COLO829 (cell line): ENCODE data around the gene SLC35A3.
"Not testable (repeated sequence)": the region's sequence is repeated elsewhere in the genome, so short reads cannot be mapped to it uniquely, and the experiment has no call there.

Source experiments
- DNase-seq: peaks from one replicate; pipeline ENCODE4 v3.0.0; 2012; ENCODE audit warnings: low spot score

The SLC35A3 gene

DNA sequence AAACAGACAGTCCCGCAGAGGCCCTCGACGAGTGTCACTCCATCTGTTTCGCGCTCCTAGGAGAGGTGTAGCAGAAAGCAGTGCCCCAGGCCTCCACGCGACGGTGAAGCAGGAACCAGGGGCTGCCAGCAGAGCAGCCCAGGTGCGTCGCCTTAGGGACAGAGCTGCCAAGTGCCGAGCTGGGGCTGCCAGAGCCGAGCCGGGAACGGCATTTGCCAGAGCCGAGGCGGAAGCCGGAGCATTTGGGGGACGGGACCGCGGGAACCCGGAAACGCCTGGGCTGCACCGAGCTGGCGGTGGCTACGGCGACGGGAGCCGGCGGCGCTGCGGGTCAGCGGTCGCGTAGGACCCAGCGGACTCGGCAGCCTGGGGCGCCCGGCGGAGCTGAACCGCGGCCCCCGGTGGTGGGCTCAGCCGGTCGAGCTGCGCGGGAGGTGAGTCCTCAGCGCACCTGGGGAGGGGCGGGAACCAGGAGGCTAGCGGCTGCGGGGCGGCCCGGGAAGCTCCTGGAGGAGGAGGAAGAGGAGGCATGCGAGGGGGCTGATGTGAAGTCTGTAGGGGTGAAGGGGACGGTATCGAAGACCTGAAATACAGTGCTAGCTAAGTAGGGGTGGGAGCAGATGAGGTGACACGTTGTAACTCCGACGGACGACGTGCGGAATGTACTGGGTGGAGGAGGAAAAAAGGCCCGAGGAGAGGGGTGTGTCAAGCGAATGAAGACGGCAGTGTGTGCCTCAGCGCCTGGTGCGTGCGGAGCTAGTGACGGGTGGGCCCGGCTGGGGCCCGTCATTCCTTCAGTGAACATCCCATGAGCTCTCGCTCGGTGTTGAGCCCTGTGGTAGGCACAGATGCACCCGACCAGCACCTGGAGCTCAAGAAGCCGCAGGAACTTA, at the start of gene SLC35A3:
TSS of gene SLC35A3 (plus strand) at position 268 of the 893 bp plus-strand sequence. CDS start 23,559 bp downstream, outside the sequence.
- DNase-seq: peak; percentile 45

DNA sequence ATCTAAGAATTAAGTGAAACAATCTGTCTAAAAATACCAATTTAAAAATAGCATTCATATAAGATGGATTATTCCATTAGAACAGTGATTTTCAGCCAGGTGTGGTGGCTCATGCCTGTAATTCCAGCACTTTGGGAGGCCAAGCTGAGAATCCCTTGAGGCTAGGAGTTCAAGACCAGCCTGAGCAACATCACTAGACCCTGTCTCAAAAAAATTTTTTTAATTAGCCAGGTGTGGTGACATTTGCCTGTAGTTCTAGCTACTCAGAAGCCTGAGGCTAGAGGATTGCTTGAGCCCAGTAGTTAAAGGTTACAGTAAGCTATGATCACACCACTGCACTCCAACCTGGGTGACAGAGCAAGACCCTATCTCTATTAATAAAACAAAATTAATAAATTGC, 35.0 kb upstream of the SLC35A3 start:
- no peak for DNase-seq

DNA sequence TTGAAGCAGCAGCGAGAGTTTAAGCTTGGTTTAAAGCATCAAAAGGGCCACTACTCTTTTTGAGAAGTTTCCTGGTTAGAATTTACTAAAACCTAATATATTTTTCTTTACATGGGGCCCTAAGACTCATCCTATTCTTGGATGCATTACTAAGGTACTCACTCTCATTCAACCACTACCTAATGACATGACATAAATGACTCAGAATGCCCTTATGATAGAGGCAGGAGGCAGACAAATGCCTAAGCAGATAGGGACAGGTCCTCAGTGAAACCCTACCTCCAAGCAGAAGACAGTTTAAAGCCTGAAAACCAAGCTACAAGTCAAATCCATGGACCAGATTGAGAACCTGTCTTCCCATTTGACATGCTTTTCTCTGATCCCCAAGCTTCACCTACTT, 34.3 kb upstream of the SLC35A3 start:
- no peak for DNase-seq

DNA sequence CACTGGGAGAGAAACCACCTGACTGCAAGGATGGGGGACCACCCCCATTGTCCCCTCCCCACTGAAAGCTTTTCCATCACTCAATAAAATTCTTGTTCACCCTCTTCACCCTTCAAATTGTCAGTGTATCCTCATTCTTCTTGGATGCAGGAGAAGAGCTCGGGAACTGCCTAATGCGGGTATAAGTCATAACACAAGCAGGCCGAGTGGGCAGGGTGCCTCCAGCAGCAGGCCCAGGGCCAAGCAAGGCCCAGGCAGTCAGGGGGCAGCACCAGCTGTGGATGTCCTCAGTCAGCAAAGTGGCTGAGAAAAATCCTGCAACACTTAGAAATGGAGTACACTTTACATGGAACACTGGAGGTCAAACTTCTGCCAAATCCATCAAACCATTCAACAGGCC, 33.7 kb upstream of the SLC35A3 start:
- no peak for DNase-seq

DNA sequence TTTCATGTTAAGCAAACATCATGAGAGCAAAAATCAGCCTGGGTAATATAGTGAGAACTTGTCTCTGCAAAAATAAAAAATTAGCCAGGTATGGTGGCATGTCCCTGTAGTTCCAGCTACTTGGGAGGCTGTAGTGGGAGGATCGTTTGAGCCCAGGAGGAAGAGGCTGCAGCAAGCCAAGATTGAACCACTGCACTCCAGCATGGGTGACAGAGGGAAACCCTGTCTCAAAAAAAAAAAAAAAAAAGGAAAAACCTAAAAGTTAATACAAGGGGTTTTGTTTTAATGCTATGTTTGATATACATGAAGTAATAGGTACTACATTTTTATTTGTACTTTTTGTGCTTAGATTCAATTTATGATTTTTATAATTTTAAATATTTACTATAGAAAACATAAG, 27.1 kb upstream of the SLC35A3 start:
- no peak for DNase-seq

DNA sequence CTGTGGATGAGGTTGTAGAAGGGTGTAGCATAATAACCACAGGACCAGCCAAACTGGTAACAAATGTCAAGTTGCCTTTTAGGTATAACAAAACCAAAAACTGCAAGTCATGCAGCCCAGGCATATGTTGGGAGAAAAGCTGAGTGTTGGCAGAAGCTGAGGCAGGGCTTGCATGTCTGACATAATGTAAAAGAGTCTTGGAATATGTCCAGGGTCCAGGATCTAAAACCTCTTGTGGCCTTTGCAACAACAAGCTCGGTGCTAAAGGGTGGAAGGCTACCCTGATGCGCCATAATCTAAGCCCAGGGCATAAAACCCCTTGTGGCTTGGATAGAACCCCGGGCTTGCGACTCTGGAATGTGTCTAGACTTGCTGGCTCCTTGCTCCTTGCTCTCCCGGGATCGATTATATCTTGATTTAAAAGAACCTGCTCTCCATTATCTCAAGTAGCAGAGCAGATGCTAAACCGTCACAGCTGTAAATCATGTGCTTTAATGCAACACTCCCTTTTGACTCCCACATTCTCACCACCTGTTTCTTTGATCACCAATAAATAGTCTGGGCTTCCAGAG, 26.5 kb upstream of the SLC35A3 start:
- no peak for DNase-seq

DNA sequence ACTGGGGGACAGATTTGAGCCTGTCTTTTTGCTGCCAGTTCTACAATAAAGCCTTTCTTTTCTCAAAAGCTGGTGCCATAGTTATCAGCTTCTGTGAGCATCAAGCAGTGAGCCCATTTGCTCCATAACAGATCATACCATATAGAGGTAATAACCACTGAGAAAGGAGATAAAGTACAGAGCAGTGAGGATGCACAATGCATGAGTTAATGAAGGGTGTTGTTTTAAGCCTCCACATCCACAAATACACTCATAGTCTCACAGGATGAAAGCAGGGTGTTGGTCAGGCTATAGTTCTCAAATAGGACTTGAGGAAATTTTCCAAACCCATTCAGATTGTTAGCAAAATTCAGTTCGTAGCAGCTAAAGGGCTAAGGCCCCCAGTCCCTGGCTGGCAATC, 25.6 kb upstream of the SLC35A3 start:
- DNase-seq: no peak

DNA sequence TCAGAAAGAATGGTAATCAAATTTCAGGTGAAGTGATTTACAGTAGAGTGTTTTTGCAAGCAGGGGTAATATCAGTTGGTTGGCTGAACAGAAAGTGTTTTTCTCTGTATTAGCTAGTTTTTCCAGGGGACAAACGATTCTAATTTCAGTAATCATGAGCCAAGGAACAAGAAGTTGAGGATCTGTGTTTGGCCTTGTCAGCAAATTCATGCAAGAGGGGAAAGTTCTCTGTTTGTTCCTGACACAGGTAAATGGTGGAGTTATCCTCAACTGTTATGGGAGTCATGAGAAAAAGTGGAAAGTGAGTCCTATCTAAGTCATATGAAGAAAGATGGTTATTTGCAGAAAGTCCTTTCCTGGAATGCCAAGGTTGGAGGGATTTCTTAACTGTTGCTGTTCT, 24.6 kb upstream of the SLC35A3 start:
- no peak for DNase-seq

DNA sequence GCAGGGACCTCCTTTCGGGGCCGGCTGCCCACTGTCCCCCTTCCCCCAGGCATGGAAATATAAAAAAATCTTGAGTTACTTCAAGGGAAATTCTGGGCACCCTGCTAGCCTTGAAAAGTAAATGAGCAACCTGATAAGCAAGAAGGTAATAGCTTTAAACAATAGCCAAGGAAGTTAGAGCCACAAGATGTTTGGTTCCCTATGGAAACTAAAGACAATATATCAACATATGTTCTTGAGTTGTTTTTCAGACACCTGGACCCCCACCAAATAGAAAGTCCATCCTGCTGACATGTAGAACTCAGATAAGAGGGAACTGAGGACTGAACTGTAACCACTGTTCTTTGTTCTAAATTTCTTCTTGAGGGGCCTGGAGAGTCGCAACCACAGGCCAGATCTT, 19.3 kb upstream of the SLC35A3 start:
- DNase-seq: no peak

DNA sequence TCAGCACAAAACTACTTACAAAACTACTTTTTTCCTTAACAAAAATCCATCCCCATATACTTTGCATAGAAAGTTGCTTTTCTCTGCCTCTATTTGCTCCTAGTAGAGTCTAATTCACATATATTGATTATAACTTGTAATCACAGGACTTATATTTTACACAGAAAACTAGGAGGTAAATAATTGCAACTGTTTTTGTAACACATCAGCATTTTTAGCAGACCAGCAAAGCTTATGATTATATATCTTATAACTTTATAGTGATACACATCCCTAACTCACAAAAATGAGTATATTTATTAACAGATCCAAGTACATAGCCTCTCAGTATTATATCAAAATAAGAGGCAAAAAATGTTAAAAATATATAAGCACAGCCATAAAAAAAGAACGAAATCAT, 17.3 kb upstream of the SLC35A3 start:
- no peak for DNase-seq

DNA sequence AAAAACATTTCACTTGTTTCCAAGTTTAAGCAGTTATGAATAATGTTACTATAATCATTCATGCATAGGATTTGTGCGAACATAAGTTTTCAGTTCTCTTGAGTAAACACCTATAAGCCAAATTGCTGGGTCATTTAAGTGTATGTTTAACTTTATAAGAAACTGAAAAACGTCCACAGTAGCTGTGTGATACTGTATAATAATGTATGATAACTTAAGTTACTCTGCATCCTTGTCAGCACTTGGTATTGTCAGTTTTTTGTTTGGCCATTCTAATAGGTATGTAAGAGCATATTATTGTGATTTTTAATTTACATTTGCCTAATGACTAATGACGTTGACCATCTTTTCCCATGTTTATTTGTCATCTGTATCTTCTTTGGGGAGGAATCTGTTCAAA, 14.4 kb upstream of the SLC35A3 start:
- no peak for DNase-seq

DNA sequence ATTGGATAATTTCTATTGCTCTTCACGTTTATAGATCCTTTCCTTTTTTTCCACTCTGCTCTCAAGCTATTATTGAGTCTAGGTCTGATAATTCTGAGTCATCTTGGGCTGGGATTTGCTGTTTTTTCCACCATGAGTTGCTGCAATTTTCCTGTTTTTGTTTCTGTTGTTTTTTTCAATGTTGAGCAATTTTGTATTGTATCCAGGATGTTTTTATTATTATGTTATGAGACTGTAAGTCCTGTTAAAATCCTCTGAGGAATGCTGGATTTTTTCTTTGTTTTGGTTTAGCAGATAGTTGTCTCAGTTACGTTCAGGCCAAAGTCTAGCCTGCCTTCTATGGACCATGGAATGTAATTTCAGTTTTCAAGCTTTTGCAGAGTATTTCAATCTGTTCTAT, 13.0 kb upstream of the SLC35A3 start:
- DNase-seq: no peak

DNA sequence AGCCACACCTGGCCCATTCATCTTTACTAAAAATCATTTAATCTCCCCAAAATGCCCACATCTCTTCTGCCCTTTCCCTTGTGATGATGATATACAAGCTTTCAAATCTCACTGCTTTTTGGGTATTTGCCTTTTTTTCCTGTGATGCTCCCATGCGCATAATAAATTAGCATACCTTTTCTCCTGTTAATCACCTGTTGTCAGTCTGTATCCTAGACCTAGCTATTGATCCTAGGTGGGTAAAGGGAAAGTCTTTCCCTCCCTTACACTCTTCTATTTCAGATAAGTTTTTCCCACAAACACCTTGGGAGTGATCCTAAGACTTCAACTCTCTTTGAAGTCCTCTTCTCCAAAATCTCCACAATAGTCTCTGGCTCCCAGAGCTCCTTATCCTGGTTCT, 12.0 kb upstream of the SLC35A3 start:
- no peak for DNase-seq

DNA sequence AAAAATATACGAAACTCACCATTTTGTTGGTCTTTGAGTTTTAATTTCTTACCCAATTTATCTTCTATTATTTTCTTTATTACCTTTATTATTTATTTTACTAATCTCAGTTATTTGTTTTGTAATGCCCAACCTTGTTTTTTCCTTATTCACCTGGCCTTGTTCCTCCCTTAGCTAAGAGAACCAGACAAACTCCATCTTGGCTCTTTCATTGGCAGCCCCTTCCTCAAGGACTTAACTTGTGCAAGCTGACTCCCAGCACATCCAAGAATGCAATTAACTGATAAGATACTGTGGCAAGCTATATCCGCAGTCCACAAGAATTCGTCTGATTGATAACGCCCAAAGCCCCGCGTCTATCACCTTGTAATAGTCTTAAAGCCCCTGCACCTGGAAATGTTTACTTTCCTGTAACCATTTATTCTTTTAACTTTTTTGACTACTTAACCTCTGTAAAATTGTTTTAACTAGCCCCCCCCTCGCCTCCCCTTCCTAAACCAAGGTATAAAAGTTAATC, 10.5 kb upstream of the SLC35A3 start:
- not testable (repeated sequence) for DNase-seq

DNA sequence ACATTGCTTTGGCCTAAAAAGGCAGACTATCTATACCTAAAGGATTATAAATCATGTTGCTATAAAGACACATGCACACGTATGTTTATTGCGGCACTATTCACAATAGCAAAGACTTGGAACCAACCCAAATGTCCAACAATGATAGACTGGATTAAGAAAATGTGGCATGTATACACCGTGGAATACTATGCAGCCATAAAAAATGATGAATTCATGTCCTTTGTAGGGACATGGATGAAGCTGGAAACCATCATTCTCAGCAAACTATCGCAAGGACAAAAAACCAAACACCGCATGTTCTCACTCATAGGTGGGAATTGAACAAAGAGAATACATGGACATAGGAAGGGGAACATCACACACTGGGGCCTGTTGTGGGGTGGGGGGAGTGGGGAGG, 9.5 kb upstream of the SLC35A3 start:
- not testable (repeated sequence) for DNase-seq

DNA sequence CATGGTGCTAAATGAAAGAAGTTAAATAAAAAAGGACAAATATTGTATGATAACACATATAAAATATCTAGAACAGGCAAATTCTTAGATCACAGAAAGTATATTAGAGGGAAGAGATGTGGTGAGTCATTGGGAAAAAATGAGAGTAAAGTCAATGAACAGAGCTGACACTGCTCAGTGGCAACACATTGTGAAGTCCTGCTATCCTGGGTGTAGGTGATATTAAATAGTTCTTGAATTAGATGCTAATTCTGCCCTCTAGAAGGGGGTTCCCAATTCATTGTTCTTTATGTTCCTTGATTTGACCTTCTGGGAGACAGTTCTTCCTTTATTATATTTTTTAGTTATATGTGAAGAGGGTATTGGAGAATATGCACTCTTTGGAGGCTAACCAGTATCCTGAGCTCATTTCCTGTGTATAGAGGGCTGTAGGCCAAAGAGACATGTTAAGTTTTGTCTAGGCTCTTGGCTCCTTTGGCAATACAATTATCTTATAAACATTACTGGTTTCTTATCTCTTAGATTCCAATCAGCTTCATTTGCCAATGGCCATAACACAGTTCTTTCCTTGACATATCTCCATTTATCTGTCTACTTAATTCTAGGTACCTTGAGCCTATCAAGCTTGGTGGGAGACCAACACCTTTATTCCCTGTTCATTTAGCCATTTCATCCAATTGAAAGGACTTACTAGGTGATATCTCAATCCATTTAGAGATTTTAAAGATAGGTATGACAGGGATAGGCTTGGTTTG, 6.6 kb upstream of the SLC35A3 start:
- no peak for DNase-seq

DNA sequence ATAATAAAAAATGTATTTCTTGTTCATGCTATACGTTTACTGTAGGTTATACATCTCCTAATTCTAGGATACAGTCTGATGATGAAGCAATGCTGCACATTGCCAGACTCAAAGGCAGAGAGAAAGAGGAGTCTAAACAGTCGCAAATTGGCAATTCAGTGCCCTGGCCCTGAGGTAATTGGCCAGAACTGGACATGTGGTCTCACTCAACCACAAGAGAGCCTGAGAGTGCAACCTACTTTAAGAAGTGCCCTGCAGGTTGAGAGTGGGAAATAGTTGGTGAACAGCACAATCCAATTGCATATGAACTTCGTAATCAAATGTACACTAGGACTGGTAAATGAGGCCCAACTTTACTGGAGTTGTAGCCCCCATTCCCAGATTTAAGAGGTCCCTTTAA, 5.0 kb upstream of the SLC35A3 start:
- DNase-seq: no peak

DNA sequence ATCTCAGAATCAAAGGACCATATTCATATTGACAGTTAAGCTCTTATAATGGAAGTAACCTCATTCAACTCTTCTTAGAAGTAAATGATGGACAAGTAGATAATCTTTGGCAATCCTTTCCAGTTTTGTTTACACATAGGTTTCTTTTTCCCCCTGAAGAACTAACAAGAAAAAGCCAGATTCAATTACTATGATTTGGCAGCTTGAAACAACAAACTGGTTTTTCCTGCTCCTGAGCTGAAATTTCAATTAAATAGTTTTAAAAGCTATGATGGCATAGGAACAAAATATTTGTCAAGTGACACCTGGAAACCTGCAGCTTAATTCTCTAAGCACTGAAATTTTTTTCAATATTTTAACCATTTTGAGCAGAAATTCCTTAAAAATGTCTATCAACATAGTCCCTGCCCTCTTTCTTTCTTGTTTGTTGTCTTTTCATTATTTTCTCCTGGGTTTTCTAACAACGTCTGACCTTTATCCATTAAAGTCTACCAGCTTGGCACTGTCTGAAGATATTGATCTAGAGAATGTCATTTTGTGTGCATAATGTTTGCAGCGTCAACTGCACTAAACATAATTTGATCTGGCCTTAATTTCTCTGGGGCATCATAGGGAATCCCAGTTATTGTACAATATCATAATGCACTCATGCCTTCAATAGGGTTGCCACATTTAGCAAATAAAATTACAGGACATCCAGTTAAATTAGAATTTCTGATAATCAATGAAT, 4.0 kb upstream of the SLC35A3 start:
- no peak for DNase-seq

DNA sequence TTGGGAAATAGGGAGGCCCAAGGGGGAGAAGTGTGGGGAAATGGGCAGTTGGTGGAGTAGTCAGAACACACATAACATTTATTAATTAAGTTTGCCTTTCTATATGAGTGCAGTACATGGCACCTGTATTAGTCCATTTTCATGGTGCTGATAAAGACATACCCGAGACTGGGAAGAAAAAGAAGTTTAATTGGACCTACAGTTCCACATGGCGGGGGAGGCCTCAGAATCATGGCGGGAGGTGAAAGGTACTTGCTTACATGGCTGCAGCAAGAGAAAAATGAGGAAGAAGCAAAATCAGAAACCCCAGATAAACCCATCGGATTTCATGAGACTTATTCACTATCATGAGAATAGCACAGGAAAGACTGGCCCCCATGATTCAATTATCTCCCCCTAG, 1.6 kb upstream of the SLC35A3 start:
- no peak for DNase-seq

DNA sequence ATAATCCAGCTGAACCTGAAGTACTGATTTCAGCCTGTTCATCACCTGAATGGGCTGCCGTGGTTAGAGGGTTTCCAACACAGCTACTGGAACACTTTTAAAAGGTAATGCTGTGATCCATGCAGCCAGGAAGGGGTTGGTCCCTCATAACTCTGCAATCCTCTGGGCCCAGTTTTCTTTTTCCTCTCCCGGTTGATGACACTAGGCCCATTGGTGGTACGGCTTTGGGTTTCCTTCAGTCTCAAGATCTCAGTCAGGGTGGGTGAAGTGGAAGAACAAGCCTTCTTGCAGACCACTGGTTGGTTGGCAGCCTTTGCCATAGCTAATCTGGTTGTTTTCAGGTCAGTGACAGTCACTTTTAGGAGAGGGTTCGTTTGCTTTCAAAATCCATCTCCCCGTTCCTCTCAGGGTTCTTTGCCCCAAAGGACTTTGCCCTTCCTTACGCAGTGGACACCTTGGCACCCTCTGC, 502 bp upstream of the SLC35A3 start:
- DNase-seq: no peak

DNA sequence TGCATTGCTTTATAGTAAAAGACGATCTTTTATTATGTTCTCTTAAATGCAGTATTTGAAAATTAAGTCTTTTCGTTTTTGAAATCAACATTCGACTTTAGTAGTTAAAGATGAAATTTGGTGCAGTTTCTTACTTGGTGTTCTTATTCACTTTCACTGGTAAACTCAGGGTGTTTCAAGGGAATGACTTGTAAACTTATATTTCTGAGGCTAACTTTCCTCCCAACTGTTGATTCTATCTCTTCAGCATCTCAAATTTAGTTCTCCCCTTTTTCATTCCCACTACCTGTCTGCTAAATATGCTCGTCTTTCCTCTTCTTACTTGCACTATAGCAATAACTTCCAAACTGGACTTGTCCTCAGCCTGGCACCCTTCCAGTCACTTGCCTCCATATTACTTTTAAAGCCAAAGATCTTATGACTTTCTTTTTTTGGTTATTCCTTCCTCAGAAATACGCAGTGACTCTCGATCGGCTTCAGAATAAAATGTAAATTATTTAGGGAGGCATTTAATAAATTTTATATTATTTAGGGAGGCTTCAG, 988 bp downstream of the SLC35A3 start:
- no peak for DNase-seq

DNA sequence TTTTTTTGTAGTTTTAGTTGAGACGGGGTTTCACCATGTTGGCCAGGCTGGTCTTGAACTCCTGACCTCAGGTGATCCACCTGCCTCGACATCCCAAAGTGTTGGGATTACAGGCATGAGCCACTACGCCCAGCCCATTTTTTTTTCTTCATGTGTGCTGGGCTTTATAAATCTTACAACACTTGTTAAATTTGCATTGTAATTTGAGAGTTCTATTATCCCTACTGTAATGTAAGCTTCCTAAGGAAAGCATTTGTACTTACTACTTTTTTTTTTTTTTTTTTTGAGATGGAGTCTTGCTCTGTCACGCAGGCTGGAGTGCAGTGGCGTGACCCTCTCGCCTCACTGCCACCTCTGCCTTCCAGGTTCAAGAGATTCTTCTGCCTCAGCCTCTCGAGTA, 2.3 kb downstream of the SLC35A3 start:
- not testable (repeated sequence) for DNase-seq
